Adrenal gland (tissue), 12 donors: ENCODE measurements around the gene TMEM59. TPM values are rescaled to one million over a fixed set of nuclear protein-coding genes. Genes with fewer than 3 reads are reported as not detected.

Source experiments
- DNase-seq, 7 donors: peaks; one replicate each; pipeline ENCODE4 v3.0.0-alpha.2; 2019 to 2020
- H3K27ac ChIP-seq, 5 donors: fragments of 200-600 bp; sonication (generic) in 4 of 5; 1 replicate in 3 of 5; 2 replicates in 2 of 5; pipeline versions ENCODE4 v1.5.1 to v1.8.0; 2016 to 2020; ENCODE audit warnings: mild to moderate bottlenecking in 1 of 5
- H3K27me3 ChIP-seq: fragments of 200-600 bp; 2 replicates; pipeline ENCODE4 v1.8.0; 2021
- H3K36me3 ChIP-seq, 2 donors: fragments of 200-600 bp; replicated peaks in 1 of 2; 1 replicate in 1 of 2; 2 replicates in 1 of 2; pipeline versions ENCODE4 v1.5.1 to v1.8.0; 2018 to 2022
- H3K4me1 ChIP-seq, 2 donors: fragments of 200-600 bp; replicated peaks in 1 of 2; 1 replicate in 1 of 2; 2 replicates in 1 of 2; pipeline versions ENCODE4 v1.5.1 to v1.8.0; 2018 to 2021
- H3K4me3 ChIP-seq, 4 donors: fragments of 200-600 bp; sonication (generic) in 3 of 4; one replicate each; pipeline ENCODE4 v1.5.1; 2016 to 2018
- H3K9me3 ChIP-seq, 3 donors: fragments of 200-600 bp; sonication (generic) in 1 of 3; replicated peaks in 1 of 3; 1 replicate in 2 of 3; 2 replicates in 1 of 3; pipeline versions ENCODE4 v1.5.1 to v1.8.0; 2016 to 2021
- CTCF ChIP-seq, 6 experiments: fragments of 450-650 bp in 4 of 6; fragments of 200-600 bp in 2 of 6; sonication (generic) in 1 of 6; IDR thresholded peaks; 1 replicate in 5 of 6; 2 replicates in 1 of 6; pipeline versions ENCODE4 v1.5.1 to v1.8.0; 2016 to 2021; ENCODE audit warnings: antibody characterized with exemption in 6 of 6, mild to moderate bottlenecking in 2 of 6, moderate library complexity in 1 of 6
- POLR2A ChIP-seq, 2 donors: fragments of 450-650 bp; IDR thresholded peaks; one replicate each; pipeline ENCODE4 v1.6.1; 2017; ENCODE audit warnings: antibody characterized with exemption in 2 of 2, mild to moderate bottlenecking in 2 of 2, moderate library complexity in 1 of 2
- WGBS, 4 donors: extraction: QIAGEN DNeasy Blood & Tissue Kit in 2 of 4; methylation state at CpG; one replicate each; pipeline versions ENCODE4 v1.1.5 to v1.1.7; 2013 to 2017; 5-methylcytosine and 5-hydroxymethylcytosine counted together
- intact Hi-C, 2 donors: fragments of 100-400 bp; cut with DNase I; formaldehyde crosslinking; loops; one replicate each; pipeline versions ENCODE4 v1.14.1 to v1.15.0; 2022 to 2023
- polyA plus RNA-seq, 3 donors: library from polyadenylated mRNA; stranded (reverse); fragments of 200-250 nt in 2 of 3; fragments of 350-450 nt in 1 of 3; fragmentation: Illumina TruSeq in 1 of 3; extraction: RNeasy Lipid Tissue Mini Kit (QIAGEN cat#74804) in 1 of 3; gene quantifications; one replicate each; pipeline ENCODE4 v1.2.3, GENCODE V29; 2013 to 2014
- total RNA-seq, 9 donors: library from RNA; depleted of rRNA in 4 of 9; stranded (reverse); fragments of >200 nt in 4 of 9; fragments of 120-200 nt in 1 of 9; fragmentation: NEBNext Ultra II Directional in 1 of 9; extraction: Animal tissue kit (Norgen Biotek cat#: 25700) in 1 of 9; gene quantifications; one replicate each; pipeline versions ENCODE4 v1.1.0 to v1.2.4, GENCODE V29; 2013 to 2023
- donor health status: healthy with polysubstance abuse.
- donor health status: Bipolar disorder and iron deficiency.
- donor health status: DM: yes; HTN: yes; CAD: no.
- donor health status: DM: no; HTN: no; CAD: no.
- donor health status: DM: no; HTN: no; CAD: no.
- donor health status: DM: yes; HTN: yes; CAD: no.

The TMEM59 gene
- total and polyA plus RNA-seq, 12 donors: 96.8 to 736 (median 473) TPM

DNA sequence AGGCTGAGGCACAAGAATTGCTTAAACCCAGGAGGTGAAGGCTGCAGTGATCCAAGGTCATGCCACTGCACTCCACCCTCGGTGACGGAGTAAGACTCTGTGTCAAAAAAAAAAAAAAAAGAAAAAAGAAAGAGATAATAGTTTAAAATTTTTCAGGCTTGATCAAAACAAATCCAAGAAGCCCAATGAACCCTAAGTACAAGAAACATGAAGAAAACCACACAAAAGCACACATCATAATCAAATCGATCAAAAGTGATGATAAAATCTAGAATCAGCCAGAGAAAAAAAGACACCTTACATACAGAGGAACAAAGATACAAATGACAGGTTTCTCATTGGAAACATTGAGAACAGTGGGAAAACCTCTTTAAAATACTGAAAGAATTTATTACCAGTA lies 66.5 kb downstream of the TMEM59 start:
- Histone ChIP-seq H3K27me3 (no peaks in the 10 kb centered on the region), H3K9me3 (no peaks in the 10 kb centered on the region), H3K27ac (no peak overlapping the region), H3K4me1 (no peaks in the 10 kb centered on the region), H3K36me3 (no peaks in the 10 kb centered on the region), H3K4me3 (no peak overlapping the region)
- 56 to 80% (median 70%) methylated on average over 3 of the region's 3 CpGs for WGBS, 4 donors
- TF ChIP-seq CTCF (IDR thresholded peaks at IDR 0.05): no peak
- no peak for TF ChIP-seq POLR2A (IDR thresholded peaks at IDR 0.05)
- intact Hi-C loops: no loop called here
- no peak for DNase-seq

- Histone ChIP-seq H3K4me3 (no peak overlapping the region), H3K4me1 (no peaks in the 10 kb centered on the region), H3K9me3 (no peaks in the 10 kb centered on the region), H3K36me3 (no peaks in the 10 kb centered on the region), H3K27me3 (no peaks in the 10 kb centered on the region), H3K27ac (no peak overlapping the region)
- intact Hi-C loops: no loop called here
- no peak for TF ChIP-seq CTCF (IDR thresholded peaks at IDR 0.05)
- no peak for TF ChIP-seq POLR2A (IDR thresholded peaks at IDR 0.05)
- no peak for DNase-seq
Observed at GRCh38 chr1:53984726-53985125, 68.3 kb downstream of the TMEM59 start.

DNA sequence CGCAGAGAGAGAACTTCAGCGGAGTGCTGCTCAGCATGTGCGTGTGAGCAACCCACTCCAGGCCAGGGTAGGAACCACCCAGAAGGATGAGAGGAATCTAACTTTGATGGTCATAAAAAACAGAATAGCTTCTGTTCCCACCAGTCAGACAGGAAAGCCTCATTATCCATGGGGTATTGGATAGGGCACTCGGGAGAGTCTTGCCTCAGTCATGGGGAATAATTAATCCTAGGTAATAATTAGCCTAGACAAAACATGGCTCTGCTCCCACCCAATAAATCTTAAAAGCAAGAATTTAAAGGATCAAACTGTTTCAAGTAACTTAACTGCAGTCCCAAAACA lies 70.3 kb downstream of the TMEM59 start:
- intact Hi-C loops: no loop called here
- peak overlapping the region in 1 of 4 donors; percentile 39 for H3K4me3 ChIP-seq
- DNase-seq: no peak
- no peak for TF ChIP-seq POLR2A (IDR thresholded peaks at IDR 0.05)
- TF ChIP-seq CTCF (IDR thresholded peaks at IDR 0.05): no peak
- WGBS, 4 donors: 43 to 65% (median 60%) methylated on average over 4 of the region's 4 CpGs
- no peaks in the 10 kb centered on the region for H3K9me3 ChIP-seq
- H3K36me3 ChIP-seq: no peaks in the 10 kb centered on the region
- H3K4me1 ChIP-seq: no peaks in the 10 kb centered on the region
- no peak overlapping the region for H3K27ac ChIP-seq
- no peaks in the 10 kb centered on the region for H3K27me3 ChIP-seq

DNA sequence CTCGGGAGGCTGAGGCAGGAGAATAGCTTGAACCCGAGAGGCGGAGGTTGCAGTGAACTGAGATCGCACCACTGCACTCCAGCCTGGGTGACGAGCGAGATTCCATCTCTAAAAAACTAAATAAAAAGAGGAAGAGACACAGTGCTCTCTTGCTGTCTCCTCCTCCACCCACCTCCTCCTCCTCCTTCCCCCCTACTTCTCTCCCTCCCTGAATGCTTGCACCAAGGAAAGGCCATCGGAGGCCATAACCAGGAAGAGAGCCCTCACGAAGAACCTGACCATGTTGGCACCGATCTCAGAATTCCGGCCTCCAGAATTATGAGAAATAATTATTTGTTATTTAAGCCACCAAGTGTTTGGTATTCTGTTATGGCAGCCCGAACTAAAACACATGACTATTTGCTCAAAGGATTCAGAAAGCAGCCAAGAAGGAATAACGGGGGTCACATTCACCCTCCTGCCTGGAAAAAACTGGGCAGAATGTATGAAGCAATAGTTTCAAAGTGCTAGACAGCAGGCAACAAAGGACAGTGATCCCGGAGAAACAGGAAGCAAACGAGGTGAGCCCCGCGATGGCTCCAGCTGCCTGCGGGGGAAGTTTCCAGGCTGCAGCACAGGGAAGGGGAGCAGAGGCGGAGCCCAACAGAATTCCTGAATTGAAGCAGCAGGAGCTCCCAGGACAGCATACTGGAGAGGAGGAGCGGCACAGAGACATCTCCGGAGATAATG lies 70.8 kb downstream of the TMEM59 start:
- H3K4me1 ChIP-seq: no peaks in the 10 kb centered on the region
- H3K4me3 ChIP-seq: peak overlapping the region in 1 of 4 donors; percentile 39
- intact Hi-C loops: no loop called here
- no peaks in the 10 kb centered on the region for H3K9me3 ChIP-seq
- no peaks in the 10 kb centered on the region for H3K27me3 ChIP-seq
- 46 to 53% (median 51%) methylated on average over 20 of the region's 20 CpGs for WGBS, 4 donors
- peak in 4 of 7 donors; percentile 16 to 55 (median 38) for DNase-seq
- no peak overlapping the region for H3K27ac ChIP-seq
- TF ChIP-seq CTCF (IDR thresholded peaks at IDR 0.05) (no peak), POLR2A (IDR thresholded peaks at IDR 0.05) (no peak)
- no peaks in the 10 kb centered on the region for H3K36me3 ChIP-seq
